Pancreas (tissue), 10 donors: ENCODE measurements around the gene GIMAP4. TPM values are rescaled to one million over a fixed set of nuclear protein-coding genes. Genes with fewer than 3 reads are reported as not detected.

Experiments used
- ATAC-seq, 4 donors: fragments of 200-7000 bp; cut with Tn5 transposase; one replicate each; pipeline versions ENCODE4 v1.8.0 to v1.9.1; 2020; ENCODE audit warnings: mild to moderate bottlenecking in 4 of 4, moderate library complexity in 4 of 4
- DNase-seq, 6 donors: peaks; one replicate each; pipeline ENCODE4 v3.0.0-alpha.2; 2020
- FAIRE-seq: peaks from 2 replicates; lab custom pipeline; 2012; peaks lifted over from hg19 to GRCh38; lab: Jason Lieb, UNC
- H3K27ac ChIP-seq, 4 donors: fragments of 200-600 bp; sonication (generic); 1 replicate in 3 of 4; 2 replicates in 1 of 4; pipeline versions ENCODE4 v1.5.0 to v1.8.0; 2020
- H3K27me3 ChIP-seq, 4 donors: fragments of 200-600 bp; one replicate each; pipeline ENCODE4 v1.8.0; 2021
- H3K36me3 ChIP-seq, 3 donors: fragments of 200-600 bp; sonication (generic) in 1 of 3; one replicate each; pipeline versions ENCODE4 v1.5.0 to v1.8.0; 2020 to 2021
- H3K4me1 ChIP-seq, 3 donors: fragments of 200-600 bp; one replicate each; pipeline ENCODE4 v1.8.0; 2021
- H3K4me3 ChIP-seq, 4 donors: fragments of 200-600 bp; sonication (generic) in 2 of 4; one replicate each; pipeline versions ENCODE4 v1.5.0 to v1.8.0; 2020 to 2021
- H3K9me3 ChIP-seq, 4 donors: fragments of 200-600 bp; one replicate each; pipeline ENCODE4 v1.8.0; 2021
- CTCF ChIP-seq, 4 donors: fragments of 200-600 bp; sonication (generic) in 3 of 4; IDR thresholded peaks; one replicate each; pipeline versions ENCODE4 v1.5.0 to v1.8.0; 2021; ENCODE audit warnings: antibody characterized with exemption in 4 of 4
- WGBS, 2 donors: extraction: QIAGEN DNeasy Blood & Tissue Kit; methylation state at CpG; one replicate each; pipeline ENCODE4 v1.1.7; 2013; 5-methylcytosine and 5-hydroxymethylcytosine counted together
- intact Hi-C, 3 donors: fragments of 100-400 bp; cut with DNase I; formaldehyde crosslinking; loops; one replicate each; pipeline versions ENCODE4 v1.11.1 to v1.14.2; 2022
- polyA plus RNA-seq, 2 donors: library from polyadenylated mRNA; stranded (reverse); fragments of 200-250 nt; gene quantifications; one replicate each; pipeline ENCODE4 v1.2.3, GENCODE V29; 2013
- total RNA-seq, 6 donors: library from RNA; stranded (reverse); fragmentation: NEBNext Ultra II Directional in 4 of 6; extraction: Animal tissue kit (Norgen Biotek cat#: 25700) in 4 of 6; gene quantifications; one replicate each; pipeline versions ENCODE4 v1.2.1 to v1.2.4, GENCODE V29; 2021 to 2023
- donor health status: healthy with polysubstance abuse.
- donor health status: DM: no; HTN: no; CAD: no; lungs with moderate emphysema.
- donor health status: DM: no; HTN: no; CAD: no.
- donor health status: control.
- donor health status: control.
- donor health status: Bipolar disorder and iron deficiency.
- donor health status: DM: yes; HTN: yes; CAD: no.
- donor health status: DM: no; HTN: no; CAD: no.
- donor health status: DM: no; HTN: no; CAD: no.
- donor health status: DM: yes; HTN: yes; CAD: no.

The GIMAP4 gene
- total and polyA plus RNA-seq, 8 donors = 3.1 to 15.3 (median 6.0) TPM

- no peaks in the 10 kb centered on the region for H3K27me3 ChIP-seq
- DNase-seq = no peak
Measured at GRCh38 chr7:150531704-150532103, 35.5 kb upstream of the GIMAP4 start.

GRCh38 chr7:150538259-150538658 is 28.9 kb upstream of the GIMAP4 start:
- no peaks in the 10 kb centered on the region for H3K27me3 ChIP-seq
- FAIRE-seq (no peak), ATAC-seq (no peak), DNase-seq (no peak)
- 82 to 88% methylated on average over 2 of the region's 2 CpGs for WGBS, 2 donors
- TF ChIP-seq CTCF (IDR thresholded peaks at IDR 0.05) = no peak
- H3K9me3 ChIP-seq = no peaks in the 10 kb centered on the region
- H3K36me3 ChIP-seq = no peaks in the 10 kb centered on the region
- intact Hi-C loops = no loop called here
- H3K27ac ChIP-seq = no peak overlapping the region
- H3K4me3 ChIP-seq = no peak overlapping the region
- H3K4me1 ChIP-seq = no peaks in the 10 kb centered on the region

More at GRCh38 chr7:150531704-150532103, 35.5 kb upstream of the GIMAP4 start:
- H3K27ac ChIP-seq = no peak overlapping the region
- H3K9me3 ChIP-seq = no peaks in the 10 kb centered on the region
- H3K4me1 ChIP-seq = no peaks in the 10 kb centered on the region
- no peak for TF ChIP-seq CTCF (IDR thresholded peaks at IDR 0.05)
- no peak overlapping the region for H3K4me3 ChIP-seq
- FAIRE-seq (no peak), ATAC-seq (no peak)
- intact Hi-C loops = no loop called here
- H3K36me3 ChIP-seq = no peaks in the 10 kb centered on the region
- 57 to 74% methylated on average over 1 of the region's 1 CpG for WGBS, 2 donors

GRCh38 chr7:150553163-150553562 is 14.0 kb upstream of the GIMAP4 start:
- no peak for TF ChIP-seq CTCF (IDR thresholded peaks at IDR 0.05)
- intact Hi-C loops = no loop called here
- Histone ChIP-seq H3K4me1 (no peaks in the 10 kb centered on the region), H3K27me3 (no peaks in the 10 kb centered on the region), H3K36me3 (no peaks in the 10 kb centered on the region), H3K27ac (no peak overlapping the region), H3K9me3 (no peaks in the 10 kb centered on the region), H3K4me3 (no peak overlapping the region)
- no peak for FAIRE-seq
- ATAC-seq = no peak
- no peak for DNase-seq

- DNase-seq = no peak
- H3K4me1 ChIP-seq = no peaks in the 10 kb centered on the region
- intact Hi-C loops = no loop called here
- H3K27ac ChIP-seq = no peak overlapping the region
- WGBS, 2 donors = 27 to 30% methylated on average over 4 of the region's 4 CpGs
- no peaks in the 10 kb centered on the region for H3K27me3 ChIP-seq
- no peaks in the 10 kb centered on the region for H3K36me3 ChIP-seq
- no peak for ATAC-seq
- no peak for FAIRE-seq
- TF ChIP-seq CTCF (IDR thresholded peaks at IDR 0.05) = no peak
- no peak overlapping the region for H3K4me3 ChIP-seq
- peaks cover 0 to 2% (median 0%) of the 10 kb centered on the region in 4 donors for H3K9me3 ChIP-seq
Measured at GRCh38 chr7:150556521-150557138, 10.6 kb upstream of the GIMAP4 start.

- ATAC-seq = no peak
- Histone ChIP-seq H3K27ac (no peak overlapping the region), H3K9me3 (peaks cover 0 to 2% (median 0%) of the 10 kb centered on the region in 4 donors), H3K4me3 (no peak overlapping the region), H3K4me1 (no peaks in the 10 kb centered on the region), H3K27me3 (no peaks in the 10 kb centered on the region), H3K36me3 (no peaks in the 10 kb centered on the region)
- no peak for FAIRE-seq
- intact Hi-C loops = no loop called here
- DNase-seq = no peak
- 0 to 47% methylated on average over 1 of the region's 1 CpG for WGBS, 2 donors
- no peak for TF ChIP-seq CTCF (IDR thresholded peaks at IDR 0.05)
Measured at GRCh38 chr7:150560486-150560885, 6.7 kb upstream of the GIMAP4 start.
